Esophagus (tissue), 2 donors: ENCODE data around the gene GPR156. TPM values are rescaled to one million over a fixed set of nuclear protein-coding genes. Genes with fewer than 3 reads are reported as not detected.

Experiments
- H3K27ac ChIP-seq, 2 donors: one replicate each; pipeline ENCODE4 v1.5.1; 2013; ENCODE audit warnings: low read depth in 2 of 2, mild to moderate bottlenecking in 2 of 2, inconsistent platforms in 1 of 2, low read length in 1 of 2, moderate library complexity in 1 of 2
- H3K27me3 ChIP-seq, 2 donors: one replicate each; pipeline ENCODE4 v1.6.1; 2013; ENCODE audit warnings: low read length in 2 of 2, control low read depth in 1 of 2, mild to moderate bottlenecking in 1 of 2; ENCODE audit not compliant: insufficient read depth in 2 of 2, control insufficient read depth in 1 of 2
- H3K36me3 ChIP-seq, 2 donors: one replicate each; pipeline ENCODE4 v1.6.1; 2013; ENCODE audit warnings: low read length in 1 of 2; ENCODE audit not compliant: control insufficient read depth in 2 of 2, insufficient read depth in 2 of 2
- H3K4me1 ChIP-seq, 2 donors: one replicate each; pipeline ENCODE4 v1.6.1; 2013; ENCODE audit warnings: low read length in 1 of 2; ENCODE audit not compliant: control insufficient read depth in 2 of 2, insufficient read depth in 2 of 2
- H3K4me3 ChIP-seq, 2 donors: one replicate each; pipeline ENCODE4 v1.5.1; 2013; ENCODE audit warnings: low read length in 2 of 2, mild to moderate bottlenecking in 2 of 2, low read depth in 1 of 2, moderate library complexity in 1 of 2
- H3K9me3 ChIP-seq, 2 donors: one replicate each; pipeline ENCODE4 v1.6.1; 2013; ENCODE audit warnings: mild to moderate bottlenecking in 2 of 2, low read depth in 1 of 2, low read length in 1 of 2, moderate library complexity in 1 of 2; ENCODE audit not compliant: control insufficient read depth in 2 of 2, insufficient read depth in 1 of 2
- WGBS, 2 donors: extraction: QIAGEN DNeasy Blood & Tissue Kit; methylation state at CpG; one replicate each; pipeline ENCODE4 v1.1.7; 2013; 5-methylcytosine and 5-hydroxymethylcytosine counted together
- polyA plus RNA-seq, 2 donors: library from polyadenylated mRNA; stranded (reverse); fragments of 200-250 nt; gene quantifications; one replicate each; pipeline ENCODE4 v1.2.3, GENCODE V29; 2013
- donor health status: healthy with polysubstance abuse.
- donor health status: Bipolar disorder and iron deficiency.

Gene GPR156
- polyA plus RNA-seq, 2 donors: 0.07 to 0.10 TPM

DNA sequence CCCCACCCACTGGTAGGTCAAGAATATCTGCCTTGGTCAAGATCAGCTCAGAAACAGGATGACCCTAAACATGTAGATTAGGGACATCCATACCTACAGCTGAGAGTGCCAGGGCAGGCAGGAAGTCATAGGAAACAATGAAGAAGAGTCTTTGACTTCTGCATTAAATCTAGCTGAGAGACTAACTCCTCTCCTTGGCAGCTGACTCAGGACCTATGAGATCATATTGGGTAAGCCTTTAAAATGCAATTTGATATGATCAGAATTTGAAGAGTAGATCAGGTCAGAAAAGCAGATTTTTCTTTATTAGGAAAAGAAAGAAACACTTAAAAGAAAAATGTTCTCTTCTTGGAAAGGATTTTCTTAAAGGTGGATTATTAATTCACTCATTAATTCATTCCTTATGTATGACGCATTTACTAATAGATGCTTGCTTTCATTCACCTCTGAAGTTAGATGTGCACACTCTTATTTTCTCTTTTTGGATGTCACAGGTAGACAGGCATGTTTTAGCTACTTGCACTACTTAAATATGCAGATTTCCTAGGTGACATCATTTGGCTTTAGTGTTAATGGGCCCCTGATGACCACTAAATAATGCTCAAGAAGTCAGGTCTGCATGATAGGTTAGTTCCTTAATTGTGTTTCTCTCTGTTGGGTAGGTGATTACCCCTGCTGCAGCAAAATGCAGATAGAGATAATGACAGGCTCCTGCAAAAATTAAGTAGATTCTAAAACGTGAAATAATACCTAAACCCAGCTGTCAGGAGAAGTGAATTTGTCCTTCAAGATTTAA is 155.1 kb downstream of the GPR156 start:
- WGBS, 2 donors: 78 to 85% methylated on average over 2 of the region's 2 CpGs
- Histone ChIP-seq H3K4me1 (no peaks in the 10 kb centered on the region), H3K36me3 (no peaks in the 10 kb centered on the region), H3K4me3 (no peak overlapping the region), H3K9me3 (no peaks in the 10 kb centered on the region), H3K27me3 (no peaks in the 10 kb centered on the region), H3K27ac (no peak overlapping the region)

DNA sequence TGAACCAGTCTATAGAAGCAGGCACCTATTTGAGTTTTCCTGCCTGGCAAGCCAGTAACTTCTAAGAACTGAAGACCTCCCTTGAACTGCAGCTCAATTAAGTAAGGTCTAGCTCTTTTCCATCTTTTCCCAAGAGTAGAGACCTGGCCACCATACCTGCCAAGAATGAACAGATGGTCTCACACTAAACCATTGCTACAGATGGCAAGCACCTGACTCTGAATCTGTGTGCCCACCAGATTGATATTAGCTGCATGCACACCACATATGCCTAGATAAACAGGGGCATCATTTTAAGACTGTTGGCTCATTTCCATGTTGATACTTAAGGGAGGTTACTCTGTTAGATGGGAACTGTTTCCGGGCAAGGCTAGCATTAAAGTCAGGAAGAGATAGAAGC is 156.0 kb downstream of the GPR156 start:
- Histone ChIP-seq H3K27me3 (no peaks in the 10 kb centered on the region), H3K4me3 (no peak overlapping the region), H3K36me3 (no peaks in the 10 kb centered on the region), H3K9me3 (no peaks in the 10 kb centered on the region), H3K27ac (no peak overlapping the region), H3K4me1 (no peaks in the 10 kb centered on the region)
- 89 to 92% methylated on average over 1 of the region's 1 CpG for WGBS, 2 donors

DNA sequence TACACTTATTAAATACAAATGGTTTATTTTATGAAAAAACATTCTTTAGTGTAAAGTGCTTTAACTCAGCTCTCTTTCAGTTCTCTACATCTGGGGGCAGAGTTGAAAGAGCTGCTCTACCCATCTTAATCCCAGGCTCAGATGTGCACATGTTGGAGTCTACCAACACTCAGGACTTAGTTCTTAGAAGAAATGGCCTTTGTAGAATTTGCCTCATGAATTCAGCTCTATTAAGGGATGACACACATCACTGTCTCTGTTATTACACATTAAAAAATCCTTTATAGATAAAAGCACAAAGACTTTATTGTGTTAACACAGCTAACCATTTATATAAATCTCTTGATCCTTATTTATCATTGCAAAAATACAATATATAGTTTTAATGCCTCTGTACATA is 159.0 kb downstream of the GPR156 start:
- Histone ChIP-seq H3K27me3 (no peaks in the 10 kb centered on the region), H3K9me3 (no peaks in the 10 kb centered on the region), H3K27ac (no peak overlapping the region), H3K4me1 (no peaks in the 10 kb centered on the region), H3K36me3 (no peaks in the 10 kb centered on the region), H3K4me3 (no peak overlapping the region)

- no peaks in the 10 kb centered on the region for H3K9me3 ChIP-seq
- no peaks in the 10 kb centered on the region for H3K36me3 ChIP-seq
- WGBS, 2 donors: 93 to 96% methylated on average over 7 of the region's 7 CpGs
- H3K4me3 ChIP-seq: no peak overlapping the region
- no peaks in the 10 kb centered on the region for H3K27me3 ChIP-seq
- no peaks in the 10 kb centered on the region for H3K4me1 ChIP-seq
- H3K27ac ChIP-seq: no peak overlapping the region
Observed at GRCh38 chr3:120119846-120120510, 165.0 kb downstream of the GPR156 start.

Other genes starting within 250 kb of the GPR156 start
- gene GSK3B, start 190.8 kb downstream of the GPR156 start, polyA plus RNA-seq: 10 to 100 TPM in 1 of 2 donors, 1 to 10 TPM in 1; 8.8 to 12.0 TPM
- gene LRRC58, start 64.1 kb upstream of the GPR156 start, polyA plus RNA-seq: 1 to 10 TPM; 2.7 to 5.0 TPM
- gene FSTL1, start 165.8 kb upstream of the GPR156 start, polyA plus RNA-seq: 10 to 100 TPM in 1 of 2 donors, 1 to 10 TPM in 1; 5.4 to 10.7 TPM